Right lobe of liver (tissue), 6 donors: ENCODE measurements around the gene ARMC5. TPM values are rescaled to one million over a fixed set of nuclear protein-coding genes. Genes with fewer than 3 reads are reported as not detected.
A peak's percentile ranks its signal among the peaks of the same experiment; 100 is the strongest.

Experiments
- ATAC-seq, 4 donors: fragments of 200-7000 bp; cut with Tn5 transposase; one replicate each; pipeline ENCODE4 v1.9.1; 2020; ENCODE audit warnings: mild to moderate bottlenecking in 4 of 4, moderate library complexity in 4 of 4
- DNase-seq, 3 donors: peaks; one replicate each; pipeline ENCODE4 v3.0.0-alpha.2; 2020
- H3K27ac ChIP-seq, 3 donors: fragments of 200-600 bp; one replicate each; pipeline ENCODE4 v1.8.0; 2022
- H3K27me3 ChIP-seq, 2 donors: fragments of 200-600 bp; one replicate each; pipeline ENCODE4 v1.8.0; 2022
- H3K36me3 ChIP-seq, 4 donors: fragments of 200-600 bp; sonication (generic) in 1 of 4; one replicate each; pipeline versions ENCODE4 v1.5.1 to v1.8.0; 2017 to 2022; ENCODE audit warnings: control low read depth in 1 of 4
- H3K4me1 ChIP-seq, 4 donors: fragments of 200-600 bp; sonication (generic) in 1 of 4; one replicate each; pipeline versions ENCODE4 v1.5.1 to v1.8.0; 2017 to 2022; ENCODE audit warnings: control low read depth in 1 of 4
- H3K4me3 ChIP-seq, 3 donors: fragments of 200-600 bp; one replicate each; pipeline ENCODE4 v1.8.0; 2022
- H3K9me3 ChIP-seq, 4 donors: fragments of 200-600 bp; sonication (generic) in 1 of 4; one replicate each; pipeline versions ENCODE4 v1.5.1 to v1.8.0; 2017 to 2022; ENCODE audit warnings: control low read depth in 1 of 4
- CTCF ChIP-seq, 4 donors: fragments of 200-600 bp in 3 of 4; fragments of 450-650 bp in 1 of 4; IDR thresholded peaks; one replicate each; pipeline versions ENCODE4 v1.5.1 to v1.8.0; 2016 to 2022; ENCODE audit warnings: antibody characterized with exemption in 4 of 4, mild to moderate bottlenecking in 2 of 4
- POLR2A ChIP-seq: fragments of 450-650 bp; IDR thresholded peaks from one replicate; pipeline ENCODE4 v1.6.1; 2017; ENCODE audit warnings: antibody characterized with exemption, mild to moderate bottlenecking
- WGBS: methylation state at CpG from one replicate; pipeline ENCODE4 v1.1.6; 2018; ENCODE audit warnings: low coverage, low lambda C conversion rate; ENCODE audit not compliant: insufficient coverage; ENCODE audit errors: missing lambda C conversion rate; 5-methylcytosine and 5-hydroxymethylcytosine counted together
- intact Hi-C, 2 donors: fragments of 100-400 bp; cut with DNase I; formaldehyde crosslinking; loops; one replicate each; pipeline versions ENCODE4 v1.11.2 to v1.14.1; 2022
- total RNA-seq, 6 experiments: library from RNA; depleted of rRNA in 2 of 6; stranded (reverse); fragments of >200 nt in 2 of 6; fragmentation: NEBNext Ultra II Directional in 3 of 6; extraction: Animal tissue kit (Norgen Biotek cat#: 25700) in 3 of 6; gene quantifications; one replicate each; pipeline versions ENCODE4 v1.1.0 to v1.2.4, GENCODE V29; 2016 to 2023
- donor health status: DM: no; HTN: yes; CAD: no.
- donor health status: DM: no; HTN: no; CAD: no.
- donor health status: DM: no; HTN: no; CAD: no.
- donor health status: DM: no; HTN: yes; CAD: no.
- donor health status: DM: no; HTN: yes; CAD: no.

ARMC5 gene
- total RNA-seq, 6 experiments from 2014 or later: 3.9 to 20.9 (median 11.0) TPM

- no peaks in the 10 kb centered on the region for H3K9me3 ChIP-seq
- TF ChIP-seq POLR2A (no peak), CTCF (IDR thresholded peaks at IDR 0.05) (no peak)
- intact Hi-C loops: loop anchor here in 1 of 2 donors (10.0 kb wide), 1 partner anchor 224 kb away; no protein-coding TSS in a partner anchor
- 73% methylated on average over 3 of the region's 3 CpGs for WGBS
- H3K27me3 ChIP-seq: no peaks in the 10 kb centered on the region
- peaks cover 0 to 13% (median 0%) of the 10 kb centered on the region in 4 donors for H3K4me1 ChIP-seq
- no peak for DNase-seq
- no peak overlapping the region for H3K4me3 ChIP-seq
- no peak for ATAC-seq
- no peak overlapping the region for H3K27ac ChIP-seq
- peaks cover 0 to 13% (median 2%) of the 10 kb centered on the region in 4 donors for H3K36me3 ChIP-seq
Measured at GRCh38 chr16:31470615-31471014, 11.3 kb downstream of the ARMC5 start.

DNA sequence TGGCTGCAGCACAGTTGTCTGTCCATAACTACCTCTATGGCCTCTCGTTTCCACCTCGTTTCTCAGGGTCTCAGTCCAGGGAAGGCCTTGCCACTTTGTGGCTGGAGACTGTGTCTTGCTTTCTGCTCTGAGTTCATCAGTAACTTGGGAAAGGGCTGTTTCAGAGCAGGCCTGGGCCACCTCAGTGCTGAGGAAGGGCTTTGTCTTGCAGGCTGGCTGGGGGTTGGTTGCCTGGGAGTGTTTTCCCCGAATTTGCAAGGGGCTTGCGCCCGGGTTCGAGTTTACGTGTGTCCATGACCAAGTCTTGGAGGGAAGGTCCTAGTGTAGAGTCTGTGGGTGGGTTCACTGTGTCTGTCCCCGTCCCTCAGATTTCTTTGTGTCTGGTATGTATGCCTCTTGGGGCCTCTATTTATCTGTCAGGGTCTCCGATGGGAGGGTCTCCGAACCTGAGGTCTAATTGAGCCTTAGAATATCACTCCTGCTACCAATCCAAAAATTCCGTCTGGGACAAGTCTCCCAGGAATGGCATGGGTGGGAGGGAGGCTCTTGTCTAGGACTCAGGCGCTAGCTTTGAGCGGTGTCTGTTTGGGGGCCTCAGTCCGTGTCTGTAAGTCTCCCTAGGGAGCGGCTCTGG is 12.1 kb downstream of the ARMC5 start:
- ATAC-seq (no peak), DNase-seq (no peak)
- no peaks in the 10 kb centered on the region for H3K9me3 ChIP-seq
- H3K27ac ChIP-seq: peak overlapping the region; percentile 3 to 76 (median 44)
- peaks cover 0 to 17% (median 0%) of the 10 kb centered on the region in 4 donors for H3K4me1 ChIP-seq
- 54% methylated on average over 8 of the region's 15 CpGs for WGBS
- H3K4me3 ChIP-seq: peak overlapping the region; percentile 40 to 42 (median 40)
- peaks cover 0 to 7% (median 0%) of the 10 kb centered on the region in 4 donors for H3K36me3 ChIP-seq
- no peaks in the 10 kb centered on the region for H3K27me3 ChIP-seq
- intact Hi-C loops: loop anchor here in 1 of 2 donors (10.0 kb wide), 1 partner anchor 223 kb away; no protein-coding TSS in a partner anchor
- no peak for TF ChIP-seq CTCF (IDR thresholded peaks at IDR 0.05)
- TF ChIP-seq POLR2A: no peak

DNA sequence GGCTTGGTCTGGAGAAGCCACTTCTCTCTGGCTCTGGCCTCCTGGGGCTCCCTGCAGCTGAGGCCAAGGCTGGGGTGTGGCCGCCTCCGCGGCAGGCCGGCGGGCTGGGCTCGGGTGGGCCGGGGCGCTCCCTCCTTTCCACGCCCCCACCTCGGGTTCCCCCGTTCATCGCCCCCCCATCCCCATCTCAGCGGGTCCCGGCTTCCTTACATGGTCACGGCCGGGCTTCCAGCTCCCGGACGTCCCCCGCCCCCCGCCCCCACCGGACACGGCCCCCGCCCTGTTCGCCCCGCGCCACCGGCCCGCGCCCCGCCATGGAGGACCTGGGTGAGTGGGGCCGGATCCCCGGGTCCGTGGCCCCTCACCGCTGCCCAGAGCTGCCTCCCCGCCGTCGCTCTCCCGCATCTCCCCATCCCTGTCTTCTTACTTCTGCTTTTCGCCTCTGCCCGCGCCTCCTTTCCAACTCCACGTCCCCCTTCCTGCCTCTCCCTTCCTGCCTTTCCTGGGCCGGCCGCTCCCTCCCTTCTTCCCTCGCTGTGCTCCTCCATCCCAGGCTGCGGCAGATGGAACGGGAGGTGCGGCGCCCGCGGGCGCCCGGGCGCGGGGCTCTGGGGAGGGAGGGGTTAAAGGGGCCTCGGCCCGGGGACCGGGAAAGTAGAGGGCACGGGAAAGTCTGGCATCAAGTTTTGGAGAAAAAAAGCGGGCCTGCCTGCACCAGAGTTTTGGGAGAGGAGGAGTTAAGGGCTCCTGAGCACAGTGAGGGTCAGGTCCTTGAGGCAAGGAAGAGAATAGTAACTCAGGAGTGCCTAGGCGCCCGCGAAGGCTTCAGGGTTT is 12.8 kb downstream of the ARMC5 start, which contains the start of gene TGFB1I1:
Gene TGFB1I1 (plus strand): TSS at position 278 of the 834 bp plus-strand sequence. CDS start 37 bp downstream, at position 315.
- WGBS: 1% methylated on average over 37 of the region's 63 CpGs
- peak in 1 of 3 donors; percentile 47 for DNase-seq
- Histone ChIP-seq H3K27me3 (no peaks in the 10 kb centered on the region), H3K4me3 (peak within 1 kb of the TSS; percentile 40 to 42 (median 40)), H3K9me3 (no peaks in the 10 kb centered on the region), H3K4me1 (peaks cover 0 to 19% (median 0%) of the 10 kb centered on the region in 4 donors), H3K36me3 (no peaks in the 10 kb centered on the region), H3K27ac (peak within 1 kb of the TSS; percentile 20 to 76 (median 44))
- peak in 2 of 4 donors; percentile 3 to 13 for ATAC-seq
- intact Hi-C loops: loop anchor here in 1 of 2 donors (10.0 kb wide), 1 partner anchor 223 kb away; no protein-coding TSS in a partner anchor
- TF ChIP-seq CTCF (IDR thresholded peaks at IDR 0.05) (no peak), POLR2A (no peak)

DNA sequence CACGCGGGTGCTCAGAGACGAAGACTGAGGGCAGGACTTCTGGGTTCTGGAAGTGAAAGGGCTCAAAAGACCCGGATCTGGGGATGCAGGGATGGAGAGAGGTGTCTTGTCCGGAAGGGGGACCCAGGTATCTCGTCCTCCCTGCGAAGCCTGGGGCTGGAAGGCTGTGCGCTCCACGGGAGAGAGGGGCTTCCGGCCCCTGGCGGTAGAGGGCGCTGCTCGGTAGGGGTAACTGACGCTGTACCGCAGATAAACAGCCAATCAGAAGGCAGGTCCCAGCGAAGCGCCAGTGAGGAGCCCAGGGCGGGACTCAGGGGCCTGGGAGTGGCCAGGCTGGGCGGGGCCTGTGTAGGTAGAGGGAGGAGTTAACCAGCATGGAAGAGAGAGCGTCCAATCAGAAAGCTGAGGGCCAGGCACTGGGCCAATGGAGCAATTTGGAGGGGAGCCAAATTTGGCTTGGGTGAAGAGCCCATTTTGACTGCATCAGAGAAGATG is 13.5 kb downstream of the ARMC5 start:
- peak overlapping the region; percentile 40 to 42 (median 40) for H3K4me3 ChIP-seq
- 33% methylated on average over 15 of the region's 20 CpGs for WGBS
- H3K27ac ChIP-seq: peak overlapping the region; percentile 20 to 76 (median 35)
- H3K9me3 ChIP-seq: no peaks in the 10 kb centered on the region
- TF ChIP-seq CTCF (IDR thresholded peaks at IDR 0.05) (peak; percentile 60 to 81 (median 78)), POLR2A (no peak)
- H3K27me3 ChIP-seq: no peaks in the 10 kb centered on the region
- DNase-seq (peak; percentile 85 to 91 (median 87)), ATAC-seq (peak; percentile 67 to 83 (median 75))
- intact Hi-C loops: loop anchor here in 1 of 2 donors (10.0 kb wide), 1 partner anchor 222 kb away; no protein-coding TSS in a partner anchor
- peaks cover 0 to 23% (median 0%) of the 10 kb centered on the region in 4 donors for H3K4me1 ChIP-seq
- H3K36me3 ChIP-seq: no peaks in the 10 kb centered on the region
